Tibial artery (tissue), 4 donors: ENCODE results near the gene AAGAB.
"Not testable (repeated sequence)": the region's sequence is repeated elsewhere in the genome, so short reads cannot be mapped to it uniquely, and the experiment has no call there.

ENCODE experiments used
- DNase-seq, 2 donors: peaks; one replicate each; pipeline ENCODE4 v3.0.0-alpha.2; 2019
- H3K27ac ChIP-seq, 2 donors: fragments of 200-600 bp; sonication (generic) in 1 of 2; 1 replicate in 1 of 2; 2 replicates in 1 of 2; pipeline ENCODE4 v1.5.1; 2018 to 2019; ENCODE audit warnings: mild to moderate bottlenecking in 1 of 2
- H3K27me3 ChIP-seq, 2 donors: fragments of 200-600 bp; sonication (generic) in 1 of 2; one replicate each; pipeline versions ENCODE4 v1.5.1 to v1.6.0; 2016 to 2019
- H3K36me3 ChIP-seq, 3 donors: fragments of 200-600 bp; sonication (generic) in 2 of 3; one replicate each; pipeline ENCODE4 v1.5.1; 2016 to 2019; ENCODE audit warnings: mild to moderate bottlenecking in 2 of 3
- H3K4me1 ChIP-seq, 4 donors: fragments of 200-600 bp; sonication (generic) in 2 of 4; 1 replicate in 3 of 4; 2 replicates in 1 of 4; pipeline ENCODE4 v1.5.1; 2016 to 2019
- H3K4me3 ChIP-seq, 2 donors: fragments of 200-600 bp; sonication (generic) in 1 of 2; 1 replicate in 1 of 2; 2 replicates in 1 of 2; pipeline ENCODE4 v1.5.1; 2018 to 2019; ENCODE audit warnings: mild to moderate bottlenecking in 2 of 2
- H3K9me3 ChIP-seq, 3 donors: fragments of 200-600 bp; sonication (generic) in 1 of 3; one replicate each; pipeline ENCODE4 v1.5.1; 2016 to 2019
- intact Hi-C: fragments of 100-400 bp; cut with DNase I; formaldehyde crosslinking; loops from one replicate; pipeline ENCODE4 v1.15.0; 2023; ENCODE audit warnings: low total_unique reads
- TF ChIP-seq, protein P1 (sequence below), 2 experiments: fragments of 200-600 bp in 1 of 2; fragments of 450-650 bp in 1 of 2; IDR thresholded peaks; one replicate each; pipeline ENCODE4 v1.5.1; 2017 to 2019; ENCODE audit warnings: antibody characterized with exemption in 2 of 2, mild to moderate bottlenecking in 1 of 2, moderate library complexity in 1 of 2

AAGAB gene

DNA sequence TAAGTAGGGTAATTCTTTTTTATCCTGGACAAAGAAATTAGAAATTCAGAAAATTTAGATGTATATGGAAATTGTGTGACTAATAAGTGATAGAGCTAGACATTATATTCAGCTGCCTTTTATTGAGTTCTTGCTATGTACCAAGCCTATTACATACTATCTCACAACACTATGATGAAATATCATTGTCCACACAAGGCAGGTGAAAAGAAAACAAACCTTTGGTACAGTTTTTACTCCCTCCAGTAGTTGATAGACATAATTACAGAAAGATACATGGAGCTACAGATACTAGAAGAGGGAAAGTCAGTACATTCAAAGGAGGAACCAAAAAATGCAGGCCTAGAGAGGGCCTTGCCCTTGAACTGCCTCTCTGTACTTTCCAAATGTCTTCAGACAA lies 4.9 kb upstream of the AAGAB start:
- TF ChIP-seq, protein P1, sequence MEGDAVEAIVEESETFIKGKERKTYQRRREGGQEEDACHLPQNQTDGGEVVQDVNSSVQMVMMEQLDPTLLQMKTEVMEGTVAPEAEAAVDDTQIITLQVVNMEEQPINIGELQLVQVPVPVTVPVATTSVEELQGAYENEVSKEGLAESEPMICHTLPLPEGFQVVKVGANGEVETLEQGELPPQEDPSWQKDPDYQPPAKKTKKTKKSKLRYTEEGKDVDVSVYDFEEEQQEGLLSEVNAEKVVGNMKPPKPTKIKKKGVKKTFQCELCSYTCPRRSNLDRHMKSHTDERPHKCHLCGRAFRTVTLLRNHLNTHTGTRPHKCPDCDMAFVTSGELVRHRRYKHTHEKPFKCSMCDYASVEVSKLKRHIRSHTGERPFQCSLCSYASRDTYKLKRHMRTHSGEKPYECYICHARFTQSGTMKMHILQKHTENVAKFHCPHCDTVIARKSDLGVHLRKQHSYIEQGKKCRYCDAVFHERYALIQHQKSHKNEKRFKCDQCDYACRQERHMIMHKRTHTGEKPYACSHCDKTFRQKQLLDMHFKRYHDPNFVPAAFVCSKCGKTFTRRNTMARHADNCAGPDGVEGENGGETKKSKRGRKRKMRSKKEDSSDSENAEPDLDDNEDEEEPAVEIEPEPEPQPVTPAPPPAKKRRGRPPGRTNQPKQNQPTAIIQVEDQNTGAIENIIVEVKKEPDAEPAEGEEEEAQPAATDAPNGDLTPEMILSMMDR (IDR thresholded peaks at IDR 0.05) = no peak
- Histone ChIP-seq H3K4me3 (no peak overlapping the region), H3K36me3 (no peaks in the 10 kb centered on the region), H3K27me3 (no peaks in the 10 kb centered on the region), H3K4me1 (peaks cover 0 to 3% (median 0%) of the 10 kb centered on the region in 4 donors), H3K27ac (no peak overlapping the region), H3K9me3 (no peaks in the 10 kb centered on the region)
- no peak for DNase-seq
- intact Hi-C loops = no loop called here

DNA sequence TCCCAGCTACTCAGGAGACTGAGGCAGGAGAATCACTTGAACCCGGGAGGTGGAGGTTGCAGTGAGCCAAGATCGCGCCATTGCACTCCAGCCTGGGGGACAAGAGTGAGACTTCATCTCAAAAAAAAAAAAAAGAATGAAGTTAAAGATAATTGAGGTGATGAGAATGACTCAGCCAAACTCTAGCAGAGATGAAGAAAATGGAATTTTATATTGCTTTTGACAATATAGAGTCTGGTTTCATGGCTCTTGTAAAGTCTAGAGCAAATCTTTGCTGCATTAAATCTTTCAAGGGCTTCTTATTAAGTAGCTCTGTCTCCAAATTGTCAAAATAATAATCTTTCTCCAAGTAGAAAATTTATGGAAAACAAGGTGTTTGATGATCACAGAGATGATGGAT lies 4.0 kb upstream of the AAGAB start:
- intact Hi-C loops, DNase-seq, H3K4me1 ChIP-seq, H3K9me3 ChIP-seq, H3K4me3 ChIP-seq, H3K27me3 ChIP-seq, H3K27ac ChIP-seq, H3K36me3 ChIP-seq: not testable (repeated sequence)

DNA sequence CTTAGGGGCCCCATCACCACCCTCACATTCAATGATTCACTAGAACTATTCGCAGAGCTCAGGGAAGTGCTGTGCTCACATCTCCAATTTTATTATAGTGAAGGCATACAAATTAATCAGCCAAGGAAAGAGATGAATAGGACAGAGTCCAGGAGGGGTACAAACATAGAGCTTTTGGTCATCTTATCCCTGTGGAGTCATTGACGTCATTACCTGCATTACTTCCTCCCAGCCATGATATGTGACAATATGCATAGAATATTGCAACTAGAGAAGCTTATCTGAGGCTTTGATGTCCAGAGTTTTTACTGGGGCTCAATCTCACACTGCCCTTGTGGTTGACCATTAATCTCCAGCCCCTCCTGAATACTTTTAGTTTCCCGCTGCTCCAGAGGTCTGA lies 1.6 kb upstream of the AAGAB start:
- no peaks in the 10 kb centered on the region for H3K36me3 ChIP-seq
- no peak overlapping the region for H3K4me3 ChIP-seq
- no peaks in the 10 kb centered on the region for H3K9me3 ChIP-seq
- H3K4me1 ChIP-seq = peaks cover 0 to 23% (median 10%) of the 10 kb centered on the region in 4 donors
- H3K27ac ChIP-seq = no peak overlapping the region
- TF ChIP-seq, protein P1 (IDR thresholded peaks at IDR 0.05) = no peak
- no peak for DNase-seq
- intact Hi-C loops = no loop called here
- no peaks in the 10 kb centered on the region for H3K27me3 ChIP-seq

DNA sequence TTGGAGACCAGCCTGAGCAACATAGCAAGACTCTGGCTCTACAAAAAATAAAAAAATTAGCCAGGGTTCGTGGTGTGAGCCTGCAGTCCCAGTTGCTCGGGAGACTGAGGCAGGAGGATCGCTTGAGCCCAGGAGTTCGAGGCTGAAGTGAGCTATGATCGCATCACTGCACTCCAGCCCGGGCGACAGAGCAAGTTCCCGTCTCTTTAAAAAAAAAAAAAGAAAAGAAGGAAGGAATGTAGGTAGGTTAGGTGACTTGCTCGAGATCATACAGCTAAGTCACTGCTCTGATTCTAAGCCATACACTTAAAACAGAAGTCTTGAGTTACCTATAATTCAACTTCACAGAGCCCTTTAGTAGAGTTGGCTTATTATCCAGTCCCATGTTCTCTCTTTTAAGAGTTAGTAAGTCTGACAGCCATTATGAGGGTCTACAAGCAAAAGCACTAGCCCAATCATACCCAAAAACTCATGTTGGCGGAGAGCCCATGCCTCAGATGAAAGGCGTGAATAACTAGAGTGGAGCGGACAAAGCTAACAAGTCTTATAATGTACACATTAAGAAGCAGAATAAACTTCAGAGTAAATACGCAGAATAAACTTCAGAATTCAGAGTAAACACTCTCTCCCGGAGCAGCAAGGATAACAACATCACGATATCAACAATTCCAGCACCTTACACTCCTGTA lies 768 bp downstream of the AAGAB start:
- peak overlapping the region; percentile 73 to 88 for H3K27ac ChIP-seq
- peaks cover 0 to 23% (median 10%) of the 10 kb centered on the region in 4 donors for H3K4me1 ChIP-seq
- H3K4me3 ChIP-seq = peak overlapping the region; percentile 64 to 81
- H3K27me3 ChIP-seq = no peaks in the 10 kb centered on the region
- no peaks in the 10 kb centered on the region for H3K36me3 ChIP-seq
- no peak for DNase-seq
- TF ChIP-seq, protein P1 (IDR thresholded peaks at IDR 0.05) = no peak
- intact Hi-C loops = no loop called here
- no peaks in the 10 kb centered on the region for H3K9me3 ChIP-seq

DNA sequence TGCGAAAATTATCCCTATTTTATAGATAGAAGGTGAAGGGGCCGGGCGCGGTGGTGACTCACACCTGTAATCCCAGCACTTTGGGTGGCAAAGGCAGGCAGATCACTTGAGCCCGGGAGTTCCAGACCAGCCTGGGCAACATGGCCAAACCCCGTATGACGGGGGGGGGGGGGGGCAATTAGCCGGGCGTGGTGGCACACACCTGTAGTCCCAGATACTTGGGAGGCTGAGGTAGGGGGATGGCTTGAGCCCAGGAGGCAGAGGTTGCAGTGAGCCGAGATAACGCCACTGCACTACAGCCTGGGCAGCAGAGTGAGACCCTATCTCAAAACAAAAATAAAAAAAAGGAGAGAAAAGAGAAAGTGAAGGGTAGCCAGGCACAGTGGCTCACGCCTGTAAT lies 1.4 kb downstream of the AAGAB start:
- Histone ChIP-seq H3K27ac (no peak overlapping the region), H3K4me3 (peak overlapping the region; percentile 64 to 81), H3K27me3 (no peaks in the 10 kb centered on the region), H3K4me1 (peaks cover 0 to 23% (median 10%) of the 10 kb centered on the region in 4 donors), H3K36me3 (no peaks in the 10 kb centered on the region), H3K9me3 (no peaks in the 10 kb centered on the region)
- intact Hi-C loops = no loop called here
- TF ChIP-seq, protein P1 (IDR thresholded peaks at IDR 0.05) = no peak
- no peak for DNase-seq

DNA sequence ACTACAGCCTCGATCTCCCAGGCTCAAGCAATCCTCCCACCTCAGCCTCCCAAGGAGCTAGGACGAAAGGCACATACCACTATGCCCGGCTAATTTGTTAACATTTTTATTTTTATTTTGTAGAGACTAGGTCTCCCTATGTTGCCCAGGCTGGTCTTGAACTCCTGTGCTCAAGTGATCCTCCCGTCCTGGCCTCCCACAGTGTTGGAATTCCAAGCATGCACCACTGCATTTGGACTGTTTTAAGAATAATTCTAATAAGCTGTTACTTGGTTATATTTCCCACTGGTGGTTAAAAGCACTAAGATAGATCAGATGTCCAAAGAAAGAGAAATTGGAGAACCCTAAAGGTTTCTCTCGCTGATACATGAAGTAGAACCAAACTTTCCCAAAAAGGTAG lies 3.1 kb downstream of the AAGAB start:
- DNase-seq = no peak

More for the DNA sequence above, 3.1 kb downstream of the AAGAB start:
- no peak overlapping the region for H3K4me3 ChIP-seq
- H3K27me3 ChIP-seq = no peaks in the 10 kb centered on the region
- H3K9me3 ChIP-seq = no peaks in the 10 kb centered on the region
- TF ChIP-seq, protein P1 (IDR thresholded peaks at IDR 0.05) = no peak
- H3K36me3 ChIP-seq = peaks cover 4 to 8% (median 7%) of the 10 kb centered on the region in 3 donors
- no peak overlapping the region for H3K27ac ChIP-seq
- peaks cover 0 to 23% (median 10%) of the 10 kb centered on the region in 4 donors for H3K4me1 ChIP-seq
- intact Hi-C loops = no loop called here
